Testis (tissue), 3 donors: ENCODE measurements around the gene GPR158. TPM values are rescaled to one million over a fixed set of nuclear protein-coding genes. Genes with fewer than 3 reads are reported as not detected.

Experiments
- DNase-seq: peaks from one replicate; pipeline ENCODE4 v3.0.0-alpha.2; 2019
- H3K27ac ChIP-seq, 2 donors: fragments of 200-600 bp; sonication (generic); one replicate each; pipeline ENCODE4 v1.5.1; 2019
- H3K27me3 ChIP-seq: fragments of 200-600 bp; sonication (generic); one replicate; pipeline ENCODE4 v1.5.1; 2019
- H3K36me3 ChIP-seq: fragments of 200-600 bp; sonication (generic); one replicate; pipeline ENCODE4 v1.5.1; 2017; ENCODE audit warnings: low read depth; ENCODE audit errors: missing control alignments
- H3K4me1 ChIP-seq: fragments of 200-600 bp; sonication (generic); one replicate; pipeline ENCODE4 v1.5.1; 2019
- H3K4me3 ChIP-seq, 2 donors: fragments of 200-600 bp; sonication (generic); one replicate each; pipeline ENCODE4 v1.5.1; 2017 to 2019
- H3K9me3 ChIP-seq: fragments of 200-600 bp; sonication (generic); one replicate; pipeline ENCODE4 v1.5.1; 2017
- POLR2A ChIP-seq: fragments of 450-650 bp; IDR thresholded peaks from one replicate; pipeline ENCODE4 v1.6.1; 2017; ENCODE audit warnings: antibody characterized with exemption, mild to moderate bottlenecking, moderate library complexity
- WGBS, 2 donors: methylation state at CpG; one replicate each; pipeline ENCODE4 v1.1.5; 2018; 5-methylcytosine and 5-hydroxymethylcytosine counted together
- intact Hi-C: fragments of 100-400 bp; cut with DNase I; formaldehyde crosslinking; loops from one replicate; pipeline ENCODE4 v1.15.1; 2023; ENCODE audit warnings: low total_unique reads
- polyA plus RNA-seq: library from polyadenylated mRNA; stranded (reverse); fragments of 350-450 nt; fragmentation: Illumina TruSeq; extraction: RNeasy Lipid Tissue Mini Kit (QIAGEN cat#74804); gene quantifications from one replicate; pipeline ENCODE4 v1.2.3, GENCODE V29; 2014; ENCODE audit warnings: low read depth, low replicate concordance; ENCODE audit not compliant: insufficient read depth
- total RNA-seq, 2 donors: library from RNA; depleted of rRNA; stranded (reverse); fragments of >200 nt; gene quantifications; one replicate each; pipeline ENCODE4 v1.2.3, GENCODE V29; 2016
- TF ChIP-seq, protein P1 (sequence below), 3 experiments: fragments of 450-650 bp in 2 of 3; fragments of 200-600 bp in 1 of 3; sonication (generic) in 1 of 3; IDR thresholded peaks; one replicate each; pipeline ENCODE4 v1.5.1; 2016 to 2019; ENCODE audit warnings: antibody characterized with exemption in 3 of 3, mild to moderate bottlenecking in 2 of 3, moderate library complexity in 1 of 3

The GPR158 gene
- total and polyA plus RNA-seq, 3 donors from 2014 or later, result 1.9 to 2.5 (median 2.0) TPM

DNA sequence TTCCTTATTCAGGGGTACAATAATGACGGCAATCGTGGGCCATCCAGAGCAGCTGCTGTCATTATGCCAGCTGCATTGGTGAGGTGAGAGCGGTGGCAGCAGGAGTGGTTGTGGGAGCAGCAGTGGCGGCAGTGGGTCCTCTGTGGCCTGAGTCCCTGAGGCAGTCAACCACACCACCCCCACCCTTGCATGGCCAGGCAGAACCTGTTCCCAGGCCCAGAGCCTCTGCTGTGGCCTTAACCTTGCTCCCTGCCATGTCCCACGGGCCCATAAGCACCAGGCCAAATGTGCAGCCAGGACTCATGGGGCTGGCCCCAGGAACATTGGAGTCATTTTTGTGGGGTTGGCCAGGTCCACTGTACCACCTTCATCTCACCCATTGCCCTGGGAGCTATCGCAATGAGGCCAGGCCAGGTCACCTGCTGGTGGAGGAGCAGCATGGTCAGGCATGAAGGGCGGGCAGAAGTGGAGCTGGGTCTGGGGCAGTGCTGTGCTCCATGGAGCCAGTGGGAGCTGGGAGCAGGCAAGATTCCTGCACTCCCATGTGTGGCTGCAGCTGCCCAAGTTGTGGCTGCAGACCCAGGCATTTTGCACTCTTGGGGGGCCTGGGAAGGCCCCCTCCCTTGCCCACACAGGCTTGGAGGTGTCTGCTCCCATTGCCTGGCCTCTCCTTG lies 213.5 kb downstream of the GPR158 start:
- WGBS, 2 donors, result 85 to 96% methylated on average over 6 to 7 of the region's 7 CpGs
- TF ChIP-seq, protein P1, sequence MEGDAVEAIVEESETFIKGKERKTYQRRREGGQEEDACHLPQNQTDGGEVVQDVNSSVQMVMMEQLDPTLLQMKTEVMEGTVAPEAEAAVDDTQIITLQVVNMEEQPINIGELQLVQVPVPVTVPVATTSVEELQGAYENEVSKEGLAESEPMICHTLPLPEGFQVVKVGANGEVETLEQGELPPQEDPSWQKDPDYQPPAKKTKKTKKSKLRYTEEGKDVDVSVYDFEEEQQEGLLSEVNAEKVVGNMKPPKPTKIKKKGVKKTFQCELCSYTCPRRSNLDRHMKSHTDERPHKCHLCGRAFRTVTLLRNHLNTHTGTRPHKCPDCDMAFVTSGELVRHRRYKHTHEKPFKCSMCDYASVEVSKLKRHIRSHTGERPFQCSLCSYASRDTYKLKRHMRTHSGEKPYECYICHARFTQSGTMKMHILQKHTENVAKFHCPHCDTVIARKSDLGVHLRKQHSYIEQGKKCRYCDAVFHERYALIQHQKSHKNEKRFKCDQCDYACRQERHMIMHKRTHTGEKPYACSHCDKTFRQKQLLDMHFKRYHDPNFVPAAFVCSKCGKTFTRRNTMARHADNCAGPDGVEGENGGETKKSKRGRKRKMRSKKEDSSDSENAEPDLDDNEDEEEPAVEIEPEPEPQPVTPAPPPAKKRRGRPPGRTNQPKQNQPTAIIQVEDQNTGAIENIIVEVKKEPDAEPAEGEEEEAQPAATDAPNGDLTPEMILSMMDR (IDR thresholded peaks at IDR 0.05), result no peak
- TF ChIP-seq POLR2A, result no peak
- no peaks in the 10 kb centered on the region for H3K27me3 ChIP-seq
- H3K27ac ChIP-seq, result no peak overlapping the region
- H3K4me3 ChIP-seq, result no peak overlapping the region
- intact Hi-C loops, result no loop called here
- no peaks in the 10 kb centered on the region for H3K9me3 ChIP-seq
- DNase-seq, result no peak
- H3K4me1 ChIP-seq, result no peaks in the 10 kb centered on the region
- no peaks in the 10 kb centered on the region for H3K36me3 ChIP-seq

GRCh38 chr10:25388862-25389206 lies 214.0 kb downstream of the GPR158 start:
- DNase-seq, result no peak
- intact Hi-C loops, result no loop called here
- no peak for TF ChIP-seq POLR2A
- TF ChIP-seq, protein P1 (IDR thresholded peaks at IDR 0.05), result no peak
- no peaks in the 10 kb centered on the region for H3K9me3 ChIP-seq
- no peaks in the 10 kb centered on the region for H3K4me1 ChIP-seq
- H3K36me3 ChIP-seq, result no peaks in the 10 kb centered on the region
- no peak overlapping the region for H3K4me3 ChIP-seq
- H3K27me3 ChIP-seq, result no peaks in the 10 kb centered on the region
- H3K27ac ChIP-seq, result no peak overlapping the region

DNA sequence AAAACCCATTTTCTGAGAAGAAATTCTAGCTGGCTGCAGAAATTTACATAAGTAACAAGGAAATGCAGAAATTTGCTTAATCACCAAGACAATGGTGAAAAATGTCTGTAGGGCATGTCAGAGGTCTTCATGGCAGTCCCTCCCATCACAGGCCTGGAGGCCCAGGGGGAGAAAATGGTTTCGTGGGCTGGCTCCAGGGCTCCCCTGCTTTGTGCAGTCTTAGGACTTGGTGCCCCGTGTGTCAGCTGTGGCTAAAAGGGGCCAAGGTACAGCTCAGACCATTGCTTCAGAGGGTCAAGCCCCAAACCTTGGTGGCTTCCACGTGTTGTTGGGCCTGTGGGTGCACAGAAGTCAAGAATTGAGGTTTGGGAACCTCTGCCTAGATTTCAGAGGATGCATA lies 215.9 kb downstream of the GPR158 start:
- Histone ChIP-seq H3K27me3 (no peaks in the 10 kb centered on the region), H3K36me3 (no peaks in the 10 kb centered on the region), H3K4me3 (no peak overlapping the region), H3K9me3 (no peaks in the 10 kb centered on the region), H3K4me1 (no peaks in the 10 kb centered on the region), H3K27ac (no peak overlapping the region)
- intact Hi-C loops, result no loop called here
- 56 to 65% methylated on average over 3 of the region's 3 CpGs for WGBS, 2 donors
- TF ChIP-seq POLR2A, result no peak
- TF ChIP-seq, protein P1 (IDR thresholded peaks at IDR 0.05), result no peak
- DNase-seq, result no peak

DNA sequence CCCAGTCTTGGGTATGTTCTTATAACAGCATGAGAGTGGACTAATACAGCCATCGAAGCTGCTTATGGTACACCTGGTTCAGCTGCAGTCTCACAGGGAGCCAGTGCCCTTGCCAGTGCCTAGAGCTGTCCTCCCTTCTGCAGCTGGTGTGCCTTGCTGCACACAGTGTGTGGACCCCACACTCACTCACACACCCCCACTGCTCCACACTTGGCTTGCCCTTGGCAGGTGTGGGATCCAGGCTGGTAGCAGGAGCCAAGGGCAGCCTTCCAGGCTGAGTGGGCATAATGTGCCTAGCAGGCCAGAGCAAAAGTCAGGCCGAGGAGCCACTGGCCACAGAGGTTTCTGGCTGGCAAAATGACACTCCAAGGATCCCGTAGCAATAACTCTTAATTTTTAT lies 217.3 kb downstream of the GPR158 start:
- no peak overlapping the region for H3K27ac ChIP-seq
- intact Hi-C loops, result no loop called here
- no peak overlapping the region for H3K4me3 ChIP-seq
- no peak for DNase-seq
- TF ChIP-seq, protein P1 (IDR thresholded peaks at IDR 0.05), result no peak
- no peak for TF ChIP-seq POLR2A
- H3K4me1 ChIP-seq, result no peaks in the 10 kb centered on the region
- no peaks in the 10 kb centered on the region for H3K36me3 ChIP-seq
- WGBS, 2 donors, result 81 to 90% methylated on average over 3 of the region's 3 CpGs
- no peaks in the 10 kb centered on the region for H3K9me3 ChIP-seq
- H3K27me3 ChIP-seq, result no peaks in the 10 kb centered on the region

GRCh38 chr10:25393621-25394020 lies 218.8 kb downstream of the GPR158 start:
- no peak for TF ChIP-seq POLR2A
- H3K27me3 ChIP-seq, result no peaks in the 10 kb centered on the region
- no peak overlapping the region for H3K27ac ChIP-seq
- no peaks in the 10 kb centered on the region for H3K9me3 ChIP-seq
- DNase-seq, result no peak
- WGBS, 2 donors, result 62 to 75% methylated on average over 2 of the region's 2 CpGs
- H3K4me3 ChIP-seq, result no peak overlapping the region
- H3K4me1 ChIP-seq, result no peaks in the 10 kb centered on the region
- intact Hi-C loops, result no loop called here
- H3K36me3 ChIP-seq, result no peaks in the 10 kb centered on the region
